HG02870 (cell line): ENCODE measurements around the gene DISC1.
A peak's percentile ranks its signal among the peaks of the same experiment; 100 is the strongest.
"Not testable (repeated sequence)": the region's sequence is repeated elsewhere in the genome, so short reads cannot be mapped to it uniquely, and the experiment has no call there.

Experiments used
- ATAC-seq: cut with Tn5 transposase; IDR thresholded peaks from one replicate; pipeline ENCODE4 v1.9.1; 2021; ENCODE audit warnings: mild to moderate bottlenecking, moderate library complexity; ENCODE audit not compliant: unreplicated experiment

Gene DISC1

GRCh38 chr1:231666937-231667608 lies 40.5 kb downstream of the DISC1 start:
- no peak for ATAC-seq

- no peak for ATAC-seq
Observed at GRCh38 chr1:231667896-231668506, 41.4 kb downstream of the DISC1 start.

GRCh38 chr1:231668826-231669225 lies 42.2 kb downstream of the DISC1 start:
- no peak for ATAC-seq

- ATAC-seq = not testable (repeated sequence)
Observed at GRCh38 chr1:231669864-231670621, 43.5 kb downstream of the DISC1 start.

- no peak for ATAC-seq
Observed at GRCh38 chr1:231670755-231671154, 44.2 kb downstream of the DISC1 start.

GRCh38 chr1:231674575-231674974 lies 48.0 kb downstream of the DISC1 start:
- ATAC-seq = no peak

- no peak for ATAC-seq
Observed at GRCh38 chr1:231676487-231676886, 49.9 kb downstream of the DISC1 start.

GRCh38 chr1:231677442-231677841 lies 50.9 kb downstream of the DISC1 start:
- no peak for ATAC-seq

GRCh38 chr1:231678011-231678432 lies 51.4 kb downstream of the DISC1 start:
- ATAC-seq = no peak

- no peak for ATAC-seq
Observed at GRCh38 chr1:231679109-231679508, 52.5 kb downstream of the DISC1 start.

- no peak for ATAC-seq
Observed at GRCh38 chr1:231681006-231681405, 54.4 kb downstream of the DISC1 start.

GRCh38 chr1:231682779-231683178 lies 56.2 kb downstream of the DISC1 start:
- ATAC-seq = no peak

GRCh38 chr1:231683439-231684165 lies 57.0 kb downstream of the DISC1 start:
- no peak for ATAC-seq

GRCh38 chr1:231684356-231685244 lies 58.0 kb downstream of the DISC1 start:
- ATAC-seq = no peak

- ATAC-seq = no peak
Observed at GRCh38 chr1:231686384-231686783, 59.8 kb downstream of the DISC1 start.

GRCh38 chr1:231688989-231689388 lies 62.4 kb downstream of the DISC1 start:
- ATAC-seq = no peak

GRCh38 chr1:231690059-231690458 lies 63.5 kb downstream of the DISC1 start:
- ATAC-seq = no peak

GRCh38 chr1:231691618-231692259 lies 65.1 kb downstream of the DISC1 start:
- ATAC-seq = peak; percentile 48

- ATAC-seq = no peak
Observed at GRCh38 chr1:231693361-231694074, 66.9 kb downstream of the DISC1 start.
